Liver (tissue), 3 donors: ENCODE measurements around the gene SLCO2A1.

Source experiments
- ATF3 ChIP-seq: IDR thresholded peaks from 2 replicates; pipeline ENCODE4 v1.6.1; 2016; ENCODE audit warnings: antibody characterized with exemption
- CTCF ChIP-seq: fragments of 150-350 bp; IDR thresholded peaks from 2 replicates; pipeline ENCODE4 v1.5.1; 2017; ENCODE audit warnings: improper control_type of control experiment, low read depth, low read length; ENCODE audit not compliant: missing input control
- FOXA1 ChIP-seq: IDR thresholded peaks from 2 replicates; pipeline ENCODE4 v1.6.1; 2016; ENCODE audit warnings: antibody characterized with exemption
- FOXA2 ChIP-seq: IDR thresholded peaks from 2 replicates; pipeline ENCODE4 v1.6.1; 2016; ENCODE audit warnings: antibody characterized with exemption
- HNF4G ChIP-seq: IDR thresholded peaks from 2 replicates; pipeline ENCODE4 v1.6.1; 2016; ENCODE audit warnings: antibody characterized with exemption
- JUND ChIP-seq, 2 donors: IDR thresholded peaks; 2 replicates each; pipeline ENCODE4 v1.6.1; 2016; ENCODE audit warnings: antibody characterized with exemption in 2 of 2
- MAX ChIP-seq: IDR thresholded peaks from 2 replicates; pipeline ENCODE4 v1.6.1; 2016; ENCODE audit warnings: antibody characterized with exemption
- RAD21 ChIP-seq, 2 donors: IDR thresholded peaks; 2 replicates each; pipeline ENCODE4 v1.6.1; 2016; ENCODE audit warnings: antibody characterized with exemption in 2 of 2, mild to moderate bottlenecking in 2 of 2
- REST ChIP-seq: IDR thresholded peaks from 2 replicates; pipeline ENCODE4 v1.6.1; 2016; ENCODE audit warnings: antibody characterized with exemption, mild to moderate bottlenecking
- RXRA ChIP-seq, 2 donors: IDR thresholded peaks; 2 replicates each; pipeline ENCODE4 v1.6.1; 2017 to 2018; ENCODE audit warnings: antibody characterized with exemption in 2 of 2, mild to moderate bottlenecking in 1 of 2
- SP1 ChIP-seq: IDR thresholded peaks from 2 replicates; pipeline ENCODE4 v1.6.1; 2018; ENCODE audit warnings: antibody characterized with exemption, mild to moderate bottlenecking
- TAF1 ChIP-seq: conservative IDR thresholded peaks from 2 replicates; pipeline ENCODE4 v1.6.1; 2016; ENCODE audit warnings: antibody characterized with exemption, mild to moderate bottlenecking
- YY1 ChIP-seq: IDR thresholded peaks from 2 replicates; pipeline ENCODE4 v1.6.1; 2016; ENCODE audit warnings: antibody characterized with exemption, mild to moderate bottlenecking
- ZBTB33 ChIP-seq: IDR thresholded peaks from 2 replicates; pipeline ENCODE4 v1.6.1; 2016; ENCODE audit warnings: antibody characterized with exemption
- donor health status: healthy.
- donor health status: healthy.

- TF ChIP-seq CTCF (no peak), RAD21 (IDR thresholded peaks at IDR 0.05) (no peak), MAX (no peak), REST (no peak), HNF4G (no peak), YY1 (no peak), TAF1 (no peak), JUND (IDR thresholded peaks at IDR 0.05) (no peak), ZBTB33 (no peak), FOXA1 (no peak), ATF3 (no peak), RXRA (IDR thresholded peaks at IDR 0.05) (no peak), SP1 (no peak), FOXA2 (no peak)
These were observed 42.6 kb downstream of the SLCO2A1 start for GRCh38 chr3:133987136-133987535.
